Endothelial cell of umbilical vein (primary cell): Measurements from ENCODE around the gene ACBD3. TPM values are rescaled to one million over a fixed set of nuclear protein-coding genes. Genes with fewer than 3 reads are reported as not detected.

Experiments used
- BruUV-seq: library from RNA; stranded (reverse); fragments of 400-500 nt; replicated peaks from 2 replicates; lab custom pipeline; 2021; lab: Mats Ljungman, UMichigan
- CTCF ChIA-PET: fragments of 300-600, 350-600 bp; sonication (Branson Sonifier 250); formaldehyde crosslinking; loops from one replicate; lab custom pipeline; 2021; ENCODE audit warnings: antibody characterized with exemption, inconsistent platforms; lab: Charles Lee
- POLR2A ChIA-PET: fragments of 300-600, 350-600 bp; sonication (Branson Sonifier 250); formaldehyde crosslinking; loops from one replicate; lab custom pipeline; 2021; ENCODE audit warnings: antibody characterized with exemption, inconsistent platforms; lab: Charles Lee
- DNase-seq: peaks from one replicate; pipeline ENCODE4 v3.0.0-alpha.2; 2011; ENCODE audit warnings: low read depth, low spot score
- FAIRE-seq: peaks from 2 replicates; lab custom pipeline; 2011; peaks lifted over from hg19 to GRCh38; lab: Jason Lieb, UNC
- H2AFZ ChIP-seq: 2 replicates; pipeline ENCODE4 v1.6.0; 2012; ENCODE audit warnings: low read depth, low read length, control low read depth, inconsistent platforms
- H3K27ac ChIP-seq: 2 replicates; pipeline ENCODE4 v1.5.1; 2011; ENCODE audit warnings: low read depth, mild to moderate bottlenecking, control low read depth, low read length, moderate library complexity; ENCODE audit not compliant: insufficient read depth
- H3K27me3 ChIP-seq, 2 experiments: 2 replicates each; pipeline versions ENCODE4 v1.6.0 to v1.6.1; 2011; ENCODE audit warnings: low read length in 2 of 2, mixed read lengths in 1 of 2; ENCODE audit not compliant: control insufficient read depth in 2 of 2, insufficient read depth in 2 of 2
- H3K36me3 ChIP-seq, 2 experiments: 2 replicates in 1 of 2; 3 replicates in 1 of 2; pipeline ENCODE4 v1.5.1; 2011; ENCODE audit warnings: low read length in 2 of 2, mild to moderate bottlenecking in 1 of 2, moderate library complexity in 1 of 2; ENCODE audit not compliant: control insufficient read depth in 2 of 2, insufficient read depth in 2 of 2; ENCODE audit errors: extremely low read depth in 1 of 2
- H3K4me1 ChIP-seq: 3 replicates; pipeline ENCODE4 v1.5.1; 2011; ENCODE audit warnings: mild to moderate bottlenecking, low read length; ENCODE audit not compliant: control insufficient read depth, insufficient read depth; ENCODE audit errors: extremely low read depth
- H3K4me2 ChIP-seq: 2 replicates; pipeline ENCODE4 v1.6.1; 2011; ENCODE audit warnings: low read length, control low read depth, mixed read lengths; ENCODE audit not compliant: insufficient read depth
- H3K4me3 ChIP-seq, 3 experiments: fragments of 200-600 bp in 1 of 3; sonication (generic), shearing (Covaris generic) in 1 of 3; replicated peaks in 1 of 3; 2 replicates each; pipeline ENCODE4 v1.5.1; 2011 to 2016; ENCODE audit warnings: control low read depth in 3 of 3, low read length in 3 of 3, mild to moderate bottlenecking in 2 of 3, inconsistent platforms in 1 of 3, low read depth in 1 of 3, moderate library complexity in 1 of 3; ENCODE audit not compliant: insufficient read depth in 1 of 3
- H3K79me2 ChIP-seq: 2 replicates; pipeline ENCODE4 v1.6.0; 2012; ENCODE audit warnings: low read length, inconsistent platforms; ENCODE audit not compliant: control insufficient read depth, insufficient read depth
- H3K9ac ChIP-seq: replicated peaks from 2 replicates; pipeline ENCODE3; 2011; ENCODE audit warnings: low read length, control low read depth; ENCODE audit not compliant: insufficient read depth; ENCODE audit errors: extremely low read depth
- H3K9me1 ChIP-seq: replicated peaks from 3 replicates; pipeline ENCODE4 v1.6.0; 2011; ENCODE audit warnings: mild to moderate bottlenecking, low read length; ENCODE audit not compliant: control insufficient read depth, insufficient read depth; ENCODE audit errors: extremely low read depth
- H3K9me3 ChIP-seq: replicated peaks from 2 replicates; pipeline ENCODE4 v1.5.1; 2012; ENCODE audit warnings: low read length, inconsistent platforms; ENCODE audit not compliant: control insufficient read depth, insufficient read depth
- H4K20me1 ChIP-seq: replicated peaks from 2 replicates; pipeline ENCODE3; 2011; ENCODE audit warnings: mild to moderate bottlenecking, low read length; ENCODE audit not compliant: control insufficient read depth, insufficient read depth; ENCODE audit errors: extremely low read depth
- EZH2 ChIP-seq: IDR thresholded peaks from 2 replicates; pipeline ENCODE4 v1.6.1; 2012; ENCODE audit warnings: borderline replicate concordance, low read depth, mild to moderate bottlenecking, moderate library complexity, low read length, inconsistent platforms; ENCODE audit not compliant: severe bottlenecking
- FOS ChIP-seq: IDR thresholded peaks from 2 replicates; pipeline ENCODE4 v1.6.1; 2011; ENCODE audit warnings: mild to moderate bottlenecking, low read length, moderate library complexity, borderline replicate concordance; ENCODE audit not compliant: insufficient read depth
- MYC ChIP-seq: IDR thresholded peaks from one replicate; pipeline ENCODE4 v1.6.1; 2011; ENCODE audit warnings: mild to moderate bottlenecking, low read depth, low read length
- POLR2AphosphoS5 ChIP-seq: IDR thresholded peaks from 2 replicates; pipeline ENCODE4 v1.6.1; 2012; ENCODE audit warnings: low read depth, mild to moderate bottlenecking, control low read depth, low read length, moderate library complexity; ENCODE audit not compliant: insufficient read depth
- dilution Hi-C: fragments of 300-500 bp; cut with MboI; formaldehyde crosslinking; loops from one replicate; pipeline ENCODE4 v1.15.0; 2019; ENCODE audit warnings: low sequenced_read_pairs; ENCODE audit not compliant: extremely low pct_ligation_motif_present
- intact Hi-C: fragments of 100-400 bp; cut with micrococcal nuclease; formaldehyde crosslinking; loops from one replicate; pipeline ENCODE4 v1.10.0; 2022
- polyA plus RNA-seq, 4 experiments: library from polyadenylated mRNA; depleted of rRNA in 3 of 4; stranded (reverse) in 3 of 4; unstranded in 1 of 4; fragments of >200 nt; gene quantifications; 2 replicates each; pipeline versions ENCODE4 v1.2.1 to v1.2.3, GENCODE V29; 2011 to 2012; ENCODE audit warnings: missing spikeins in 1 of 4
- total RNA-seq: library from RNA; stranded (reverse); gene quantifications from 2 replicates; pipeline ENCODE4 v1.2.3, GENCODE V29; 2021
- TF ChIP-seq, protein P1 (sequence below), 2 donors: IDR thresholded peaks; 1 replicate in 1 of 2; 2 replicates in 1 of 2; pipeline ENCODE4 v1.5.1; 2011; ENCODE audit warnings: low read length in 2 of 2, mild to moderate bottlenecking in 2 of 2, moderate library complexity in 2 of 2, control low read depth in 1 of 2, inconsistent platforms in 1 of 2, low read depth in 1 of 2; ENCODE audit not compliant: insufficient read depth in 1 of 2; ENCODE audit errors: extremely low read depth in 1 of 2

ACBD3 gene
- total and polyA plus RNA-seq, 2 donors (not counting 3 experiments of a cell fraction or from before 2014, with no cell fraction given) = 12.3 to 36.4 TPM

DNA sequence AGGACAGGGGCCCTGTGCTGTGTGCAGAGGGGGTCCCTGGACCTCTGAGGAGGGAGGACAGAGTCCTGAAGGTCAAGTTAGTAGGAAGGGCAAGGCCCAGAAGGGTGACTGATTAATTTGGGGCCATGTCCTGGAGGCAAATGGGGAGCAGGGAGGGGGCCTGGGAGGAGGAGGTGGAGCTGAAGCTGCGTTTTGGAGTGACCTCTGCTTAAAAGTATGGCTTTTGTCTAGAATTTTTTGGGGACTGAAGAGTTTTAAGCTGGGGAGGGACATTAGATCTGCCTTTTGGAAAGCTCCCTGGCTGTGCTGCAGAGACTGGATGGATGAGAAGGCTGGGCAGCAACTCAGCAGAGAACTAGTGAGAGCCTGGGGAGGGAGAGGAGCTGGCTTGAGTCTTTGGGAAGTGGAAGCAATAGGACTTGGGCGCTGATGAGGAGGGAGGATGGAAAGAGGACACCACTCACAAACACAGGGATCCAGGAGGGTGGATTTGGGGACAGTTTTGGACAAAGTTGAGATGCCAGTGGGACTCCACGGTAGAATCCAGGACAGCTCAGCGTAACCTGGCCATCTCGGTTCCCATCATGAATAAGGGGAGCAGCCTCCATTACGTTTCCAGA, 52.9 kb downstream of the ACBD3 start:
- no peak overlapping the region for H3K4me2 ChIP-seq
- no TSS peak for BruUV-seq
- FAIRE-seq (no peak), DNase-seq (no peak)
- peaks cover 0 to 5% of the 10 kb centered on the region in 2 experiments for H3K27me3 ChIP-seq
- H4K20me1 ChIP-seq = no peaks in the 10 kb centered on the region
- no peaks in the 10 kb centered on the region for H3K4me1 ChIP-seq
- ChIA-PET CTCF (interaction anchor here (0.8 to 2.1 kb wide), 3 partner anchors 9 to 64 kb away, joined by 3 to 18 read pairs (median 4); no protein-coding TSS in a partner anchor), POLR2A (no interaction called here)
- dilution Hi-C loops = no loop called here
- intact Hi-C loops = no loop called here
- H3K9ac ChIP-seq = no peak overlapping the region
- H3K36me3 ChIP-seq = no peaks in the 10 kb centered on the region
- no peaks in the 10 kb centered on the region for H3K9me3 ChIP-seq
- no peaks in the 10 kb centered on the region for H3K79me2 ChIP-seq
- H3K9me1 ChIP-seq = no peaks in the 10 kb centered on the region
- no peak overlapping the region for H3K27ac ChIP-seq
- H2AFZ ChIP-seq = no peak overlapping the region
- TF ChIP-seq POLR2AphosphoS5 = no peak
- no peak for TF ChIP-seq FOS
- TF ChIP-seq EZH2 = no peak
- TF ChIP-seq, protein P1, sequence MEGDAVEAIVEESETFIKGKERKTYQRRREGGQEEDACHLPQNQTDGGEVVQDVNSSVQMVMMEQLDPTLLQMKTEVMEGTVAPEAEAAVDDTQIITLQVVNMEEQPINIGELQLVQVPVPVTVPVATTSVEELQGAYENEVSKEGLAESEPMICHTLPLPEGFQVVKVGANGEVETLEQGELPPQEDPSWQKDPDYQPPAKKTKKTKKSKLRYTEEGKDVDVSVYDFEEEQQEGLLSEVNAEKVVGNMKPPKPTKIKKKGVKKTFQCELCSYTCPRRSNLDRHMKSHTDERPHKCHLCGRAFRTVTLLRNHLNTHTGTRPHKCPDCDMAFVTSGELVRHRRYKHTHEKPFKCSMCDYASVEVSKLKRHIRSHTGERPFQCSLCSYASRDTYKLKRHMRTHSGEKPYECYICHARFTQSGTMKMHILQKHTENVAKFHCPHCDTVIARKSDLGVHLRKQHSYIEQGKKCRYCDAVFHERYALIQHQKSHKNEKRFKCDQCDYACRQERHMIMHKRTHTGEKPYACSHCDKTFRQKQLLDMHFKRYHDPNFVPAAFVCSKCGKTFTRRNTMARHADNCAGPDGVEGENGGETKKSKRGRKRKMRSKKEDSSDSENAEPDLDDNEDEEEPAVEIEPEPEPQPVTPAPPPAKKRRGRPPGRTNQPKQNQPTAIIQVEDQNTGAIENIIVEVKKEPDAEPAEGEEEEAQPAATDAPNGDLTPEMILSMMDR (IDR thresholded peaks at IDR 0.05; ENCODE audit: extremely low read depth in 1 of 2, insufficient read depth in 1 of 2, low read depth in 1 of 2, low read length in 2 of 2) = no peak
- TF ChIP-seq MYC = no peak
- no peak overlapping the region for H3K4me3 ChIP-seq
